Measurements from ENCODE around the gene PKP2.
"Not testable (repeated sequence)": the region's sequence is repeated elsewhere in the genome, so short reads cannot be mapped to it uniquely, and the experiment has no call there.

The PKP2 gene

GRCh38 chr12:32870716-32871115, 25.9 kb downstream of the PKP2 start:
- in situ Hi-C loops (cut with MboI; ENCODE audit: low sequenced_read_pairs, unreplicated experiment): no loop called here
- no peak for TF ChIP-seq CTCF (IDR thresholded peaks at IDR 0.05; ENCODE audit: borderline replicate concordance, control extremely low read depth, extremely low read depth, insufficient read depth, missing control alignments)
- DNase-seq (ENCODE audit: low spot score): no peak

- no peak for TF ChIP-seq CTCF (IDR thresholded peaks at IDR 0.05; ENCODE audit: borderline replicate concordance, control extremely low read depth, extremely low read depth, insufficient read depth, missing control alignments)
- in situ Hi-C loops (cut with MboI; ENCODE audit: low sequenced_read_pairs, unreplicated experiment): no loop called here
- DNase-seq (ENCODE audit: low spot score): no peak
Observed at GRCh38 chr12:32868885-32869284, 27.7 kb downstream of the PKP2 start.

GRCh38 chr12:32864731-32865130, 31.8 kb downstream of the PKP2 start:
- DNase-seq (ENCODE audit: low spot score): no peak
- TF ChIP-seq CTCF (IDR thresholded peaks at IDR 0.05; ENCODE audit: borderline replicate concordance, control extremely low read depth, extremely low read depth, insufficient read depth, missing control alignments): no peak
- in situ Hi-C loops (cut with MboI; ENCODE audit: low sequenced_read_pairs, unreplicated experiment): no loop called here

GRCh38 chr12:32863128-32863527, 33.4 kb downstream of the PKP2 start:
- in situ Hi-C loops (cut with MboI; ENCODE audit: low sequenced_read_pairs, unreplicated experiment): no loop called here
- no peak for DNase-seq (ENCODE audit: low spot score)
- no peak for TF ChIP-seq CTCF (IDR thresholded peaks at IDR 0.05; ENCODE audit: borderline replicate concordance, control extremely low read depth, extremely low read depth, insufficient read depth, missing control alignments)

GRCh38 chr12:32861658-32862057, 34.9 kb downstream of the PKP2 start:
- in situ Hi-C loops (cut with MboI; ENCODE audit: low sequenced_read_pairs, unreplicated experiment): not testable (repeated sequence)

GRCh38 chr12:32860192-32860591, 36.4 kb downstream of the PKP2 start:
- no peak for DNase-seq (ENCODE audit: low spot score)
- no peak for TF ChIP-seq CTCF (IDR thresholded peaks at IDR 0.05; ENCODE audit: borderline replicate concordance, control extremely low read depth, extremely low read depth, insufficient read depth, missing control alignments)
- in situ Hi-C loops (cut with MboI; ENCODE audit: low sequenced_read_pairs, unreplicated experiment): no loop called here

More at GRCh38 chr12:32861658-32862057, 34.9 kb downstream of the PKP2 start:
- not testable (repeated sequence) for DNase-seq (ENCODE audit: low spot score)

GRCh38 chr12:32859389-32859788, 37.2 kb downstream of the PKP2 start:
- TF ChIP-seq CTCF (IDR thresholded peaks at IDR 0.05; ENCODE audit: borderline replicate concordance, control extremely low read depth, extremely low read depth, insufficient read depth, missing control alignments): no peak
- DNase-seq (ENCODE audit: low spot score): no peak
- in situ Hi-C loops (cut with MboI; ENCODE audit: low sequenced_read_pairs, unreplicated experiment): no loop called here
